Activated T-helper 2 cell treated with anti-CD3 and anti-CD28 coated beads, Interferon-gamma antibody, Interleukin-2, Interleukin-4, amounts not matched to agents 10 μg/mL and 5 μg/mL and 100 μg/mL, durations not matched to agents 14 hours and 24 hours and 36 hours (primary cell): ENCODE results near the gene HEATR5A. TPM values are rescaled to one million over a fixed set of nuclear protein-coding genes. Genes with fewer than 3 reads are reported as not detected.
"Not testable (repeated sequence)": the region's sequence is repeated elsewhere in the genome, so short reads cannot be mapped to it uniquely, and the experiment has no call there.

Experiments
- DNase-seq: peaks from one replicate; pipeline ENCODE4 v3.0.0; 2021; ENCODE audit warnings: low spot score
- H3K27ac Mint-ChIP-seq: one replicate; pipeline ENCODE4 v1.8.0; 2021; ENCODE audit warnings: mixed read lengths
- H3K27me3 Mint-ChIP-seq: one replicate; pipeline ENCODE4 v1.8.0; 2021; ENCODE audit warnings: low read depth, mixed read lengths
- H3K36me3 Mint-ChIP-seq: one replicate; pipeline ENCODE4 v1.8.0; 2021; ENCODE audit warnings: low read depth, mixed read lengths
- H3K4me1 Mint-ChIP-seq: one replicate; pipeline ENCODE4 v1.8.0; 2021; ENCODE audit warnings: low read depth, mixed read lengths
- H3K4me3 Mint-ChIP-seq: one replicate; pipeline ENCODE4 v1.8.0; 2021; ENCODE audit warnings: low read depth, mild to moderate bottlenecking, moderate library complexity, mixed read lengths
- H3K9me3 Mint-ChIP-seq: one replicate; pipeline ENCODE4 v1.8.0; 2021; ENCODE audit warnings: mixed read lengths
- intact Hi-C: fragments of 100-400 bp; cut with micrococcal nuclease; formaldehyde crosslinking; loops from one replicate; pipeline ENCODE4 v1.15.1; 2023
- total RNA-seq: library from RNA; stranded (reverse); gene quantifications from 2 replicates; pipeline ENCODE4 v1.2.3, GENCODE V29; 2022

Gene HEATR5A
- total RNA-seq, 1 donor from 2014 or later = 23.1 TPM

DNA sequence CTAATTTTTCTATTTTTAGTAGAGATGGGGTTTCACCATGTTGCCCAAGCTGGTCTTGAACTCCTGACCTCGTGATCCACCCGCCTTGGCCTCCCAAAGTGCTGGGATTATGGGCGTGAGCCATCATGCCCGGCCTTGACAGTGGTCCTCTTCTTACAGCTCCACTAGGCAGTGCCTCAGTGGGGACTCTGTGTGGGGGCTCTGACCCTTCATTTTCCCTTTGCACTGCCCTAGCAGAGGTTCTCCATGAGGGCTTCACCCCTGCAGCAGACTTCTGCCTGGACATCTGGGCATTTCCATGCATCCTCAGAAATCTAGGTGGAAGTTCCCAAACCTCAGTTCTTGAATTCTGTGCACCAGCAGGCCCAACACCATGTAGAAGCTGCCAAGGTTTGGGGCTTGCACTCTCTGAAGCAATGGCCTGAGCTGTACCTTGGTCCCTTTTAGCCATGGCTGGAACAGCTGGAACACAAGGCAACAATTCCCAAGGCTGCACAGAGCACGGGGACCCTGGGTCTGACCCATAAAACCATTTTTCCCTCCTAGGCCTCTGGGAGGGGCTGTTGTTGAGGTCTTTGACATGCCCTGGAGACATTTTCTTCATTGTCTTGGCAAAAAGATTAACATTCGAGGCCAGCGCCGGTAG is 90.4 kb downstream of the HEATR5A start:
- DNase-seq, intact Hi-C loops, H3K27me3 Mint-ChIP-seq, H3K4me1 Mint-ChIP-seq, H3K4me3 Mint-ChIP-seq, H3K27ac Mint-ChIP-seq: not testable (repeated sequence)
- Mint-ChIP-seq H3K36me3 (peaks cover 25% of the 10 kb centered on the region), H3K9me3 (peaks cover 29% of the 10 kb centered on the region)

DNA sequence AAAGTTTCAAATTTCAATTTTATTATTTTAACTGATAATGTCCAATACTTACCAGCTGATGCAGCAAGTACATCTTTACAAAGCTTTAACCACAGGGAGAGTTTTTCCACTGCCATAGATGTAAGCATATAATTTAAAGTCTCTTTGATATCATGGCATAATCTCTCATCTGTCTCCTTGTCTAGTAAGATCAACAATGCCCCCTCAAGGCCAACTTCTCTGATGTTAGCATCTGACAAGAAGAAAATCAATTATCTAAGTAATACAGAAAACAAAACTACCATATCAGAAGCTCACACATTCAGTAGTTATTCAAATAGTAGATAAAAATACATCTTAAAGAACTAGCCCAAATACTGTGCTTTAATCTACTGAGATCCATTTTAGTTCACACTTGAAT is 94.2 kb downstream of the HEATR5A start:
- no peaks in the 10 kb centered on the region for H3K4me1 Mint-ChIP-seq
- no peak overlapping the region for H3K27ac Mint-ChIP-seq
- H3K36me3 Mint-ChIP-seq = peaks cover 11% of the 10 kb centered on the region
- H3K4me3 Mint-ChIP-seq = no peak overlapping the region
- intact Hi-C loops = no loop called here
- no peak for DNase-seq
- H3K9me3 Mint-ChIP-seq = peaks cover 15% of the 10 kb centered on the region
- no peaks in the 10 kb centered on the region for H3K27me3 Mint-ChIP-seq

DNA sequence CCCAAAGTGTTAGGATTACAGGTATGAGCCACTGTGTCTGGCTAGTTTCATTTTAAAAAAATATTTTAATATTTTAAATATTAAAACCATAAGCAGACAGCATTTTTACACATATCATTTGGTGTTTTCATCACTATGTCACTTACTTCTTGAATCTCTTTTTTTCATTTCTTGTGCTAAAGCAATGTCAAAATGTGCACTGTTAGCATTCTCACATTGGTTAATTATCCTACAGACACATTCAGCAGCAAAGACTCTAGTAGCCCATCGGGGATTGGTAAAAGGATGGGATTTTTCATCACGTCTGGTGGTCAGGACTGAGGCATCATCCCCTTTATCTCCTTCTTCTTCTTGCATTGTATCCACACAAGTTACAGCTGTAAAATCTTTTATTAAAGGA is 96.9 kb downstream of the HEATR5A start:
- Mint-ChIP-seq H3K27me3 (no peaks in the 10 kb centered on the region), H3K9me3 (no peaks in the 10 kb centered on the region), H3K4me3 (no peak overlapping the region), H3K36me3 (no peaks in the 10 kb centered on the region), H3K4me1 (no peaks in the 10 kb centered on the region), H3K27ac (no peak overlapping the region)
- intact Hi-C loops = no loop called here
- DNase-seq = no peak

DNA sequence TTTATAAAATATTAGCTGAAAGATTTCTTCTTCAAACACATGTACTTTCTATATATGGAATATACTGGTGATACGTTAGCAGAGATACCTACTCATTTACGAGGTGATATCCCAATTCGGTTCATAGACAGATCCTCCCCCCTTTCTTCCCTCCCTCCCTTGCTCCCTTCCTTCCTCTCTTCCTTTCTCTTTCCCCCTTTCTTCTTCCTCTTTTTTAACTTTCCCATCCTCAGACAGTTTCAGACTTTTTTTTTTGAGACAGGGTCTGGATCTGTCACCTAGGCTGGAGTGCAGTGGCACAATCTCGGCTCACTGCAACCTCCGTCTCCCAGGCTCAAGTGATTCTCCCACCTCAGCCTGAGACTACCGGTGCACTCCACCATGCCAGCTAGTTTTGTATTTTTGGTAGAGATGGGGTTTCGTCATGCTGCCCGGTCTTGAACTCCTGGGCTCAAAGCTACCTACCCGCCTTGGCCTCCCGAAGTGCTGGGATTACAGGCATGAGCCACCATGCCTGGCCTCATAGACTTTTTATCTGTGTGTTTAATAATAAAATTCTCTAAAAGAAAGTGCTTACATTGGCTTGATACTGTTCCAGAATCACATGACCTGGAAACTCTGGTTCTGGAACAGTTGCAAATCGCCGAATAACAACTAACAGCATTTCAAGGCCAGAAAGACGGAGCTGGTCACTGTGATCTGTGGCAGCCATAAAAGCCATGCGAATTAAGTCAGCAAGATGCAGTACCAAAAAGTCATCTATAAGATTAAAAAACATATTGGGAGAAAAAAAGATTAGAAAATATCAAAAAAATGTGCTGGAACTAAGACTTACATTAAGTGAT is 99.2 kb downstream of the HEATR5A start:
- H3K27me3 Mint-ChIP-seq = no peaks in the 10 kb centered on the region
- H3K36me3 Mint-ChIP-seq = no peaks in the 10 kb centered on the region
- no peak overlapping the region for H3K4me3 Mint-ChIP-seq
- H3K9me3 Mint-ChIP-seq = no peaks in the 10 kb centered on the region
- no peak overlapping the region for H3K27ac Mint-ChIP-seq
- H3K4me1 Mint-ChIP-seq = no peaks in the 10 kb centered on the region
- intact Hi-C loops = no loop called here
- no peak for DNase-seq

DNA sequence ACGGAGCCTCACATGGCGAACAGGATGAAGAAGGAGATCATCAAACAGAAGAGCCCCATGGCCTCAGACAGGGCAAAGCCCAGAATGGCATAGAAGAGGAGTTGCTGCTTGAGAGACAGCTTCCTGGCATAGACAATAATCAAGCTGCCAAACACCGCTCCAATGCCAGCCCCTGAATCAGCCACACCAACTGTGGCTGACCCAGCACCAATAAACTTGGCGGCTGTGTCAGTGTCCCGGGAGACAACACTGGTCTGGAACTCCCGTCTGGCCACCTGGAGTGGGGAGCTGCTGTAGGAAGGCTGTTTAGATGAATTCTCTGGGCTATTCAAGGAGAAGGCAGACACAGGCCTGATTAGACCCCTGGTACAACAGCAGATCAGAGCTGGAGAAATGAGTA is 100.1 kb downstream of the HEATR5A start:
- no peak for DNase-seq
- H3K27ac Mint-ChIP-seq = no peak overlapping the region
- H3K4me1 Mint-ChIP-seq = no peaks in the 10 kb centered on the region
- H3K9me3 Mint-ChIP-seq = no peaks in the 10 kb centered on the region
- no peaks in the 10 kb centered on the region for H3K27me3 Mint-ChIP-seq
- no peak overlapping the region for H3K4me3 Mint-ChIP-seq
- intact Hi-C loops = no loop called here
- no peaks in the 10 kb centered on the region for H3K36me3 Mint-ChIP-seq

DNA sequence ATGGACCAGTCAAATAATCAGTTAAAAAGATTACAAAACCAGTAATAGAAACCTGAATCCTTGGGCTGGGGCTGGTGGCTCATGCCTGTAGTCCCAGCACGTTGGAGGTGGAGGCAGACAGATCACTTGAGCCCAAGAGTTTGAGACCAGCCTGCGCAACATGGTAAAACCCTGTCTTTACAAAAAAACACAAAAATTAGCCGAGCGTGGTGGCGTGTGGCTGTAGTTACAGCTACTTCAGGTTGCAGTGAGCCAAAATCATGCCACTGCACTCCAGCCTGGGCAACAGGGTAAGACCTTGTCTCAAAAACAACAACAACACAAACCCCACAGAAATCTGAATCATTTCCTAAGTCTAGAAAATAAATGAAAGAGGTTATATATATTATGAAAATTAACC is 100.6 kb downstream of the HEATR5A start:
- no peaks in the 10 kb centered on the region for H3K4me1 Mint-ChIP-seq
- intact Hi-C loops = no loop called here
- no peaks in the 10 kb centered on the region for H3K36me3 Mint-ChIP-seq
- DNase-seq = no peak
- no peak overlapping the region for H3K4me3 Mint-ChIP-seq
- H3K27ac Mint-ChIP-seq = no peak overlapping the region
- no peaks in the 10 kb centered on the region for H3K9me3 Mint-ChIP-seq
- H3K27me3 Mint-ChIP-seq = no peaks in the 10 kb centered on the region

- Mint-ChIP-seq H3K27me3 (no peaks in the 10 kb centered on the region), H3K36me3 (peaks cover 16% of the 10 kb centered on the region), H3K4me1 (no peaks in the 10 kb centered on the region), H3K27ac (no peak overlapping the region), H3K9me3 (no peaks in the 10 kb centered on the region), H3K4me3 (no peak overlapping the region)
- DNase-seq = no peak
- intact Hi-C loops = no loop called here
Observed at GRCh38 chr14:31312934-31313333, 107.4 kb downstream of the HEATR5A start.

- H3K4me1 Mint-ChIP-seq, H3K27ac Mint-ChIP-seq, intact Hi-C loops, DNase-seq, H3K4me3 Mint-ChIP-seq, H3K27me3 Mint-ChIP-seq, H3K9me3 Mint-ChIP-seq: not testable (repeated sequence)
- peaks cover 17% of the 10 kb centered on the region for H3K36me3 Mint-ChIP-seq
Observed at GRCh38 chr14:31312370-31312769, 108.0 kb downstream of the HEATR5A start.

GRCh38 chr14:31307618-31308017 is 112.7 kb downstream of the HEATR5A start:
- Mint-ChIP-seq H3K27ac (no peak overlapping the region), H3K4me3 (no peak overlapping the region), H3K27me3 (no peaks in the 10 kb centered on the region), H3K4me1 (no peaks in the 10 kb centered on the region), H3K36me3 (peaks cover 20% of the 10 kb centered on the region), H3K9me3 (no peaks in the 10 kb centered on the region)
- DNase-seq = no peak
- intact Hi-C loops = no loop called here

GRCh38 chr14:31307198-31307597 is 113.2 kb downstream of the HEATR5A start:
- peaks cover 20% of the 10 kb centered on the region for H3K36me3 Mint-ChIP-seq
- no peaks in the 10 kb centered on the region for H3K27me3 Mint-ChIP-seq
- H3K9me3 Mint-ChIP-seq = no peaks in the 10 kb centered on the region
- intact Hi-C loops = no loop called here
- DNase-seq = no peak
- no peak overlapping the region for H3K4me3 Mint-ChIP-seq
- no peak overlapping the region for H3K27ac Mint-ChIP-seq
- H3K4me1 Mint-ChIP-seq = no peaks in the 10 kb centered on the region

DNA sequence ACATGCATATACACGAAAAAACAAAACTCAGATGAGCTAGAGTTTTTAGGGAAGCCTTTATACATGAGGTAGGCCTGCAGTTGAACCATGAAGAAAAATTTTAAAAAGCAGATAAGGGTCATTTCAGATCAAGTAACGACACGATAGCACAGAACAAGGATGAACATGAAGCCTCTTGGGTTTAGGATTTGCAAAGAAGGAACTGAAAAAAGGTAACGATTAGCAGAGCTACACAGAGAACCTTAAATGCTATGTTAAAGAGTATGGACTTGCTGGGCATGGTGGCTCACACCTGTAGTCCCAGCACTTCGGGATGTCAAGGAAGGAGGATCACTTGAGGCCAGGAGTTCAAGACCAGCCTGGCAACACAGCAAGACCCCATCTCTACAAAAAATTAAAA is 116.7 kb downstream of the HEATR5A start:
- Mint-ChIP-seq H3K36me3 (peaks cover 10% of the 10 kb centered on the region), H3K27me3 (no peaks in the 10 kb centered on the region), H3K4me1 (no peaks in the 10 kb centered on the region), H3K4me3 (no peak overlapping the region), H3K9me3 (no peaks in the 10 kb centered on the region), H3K27ac (no peak overlapping the region)
- no peak for DNase-seq
- intact Hi-C loops = no loop called here

GRCh38 chr14:31300883-31301282 is 119.5 kb downstream of the HEATR5A start:
- no peaks in the 10 kb centered on the region for H3K9me3 Mint-ChIP-seq
- H3K4me3 Mint-ChIP-seq = no peak overlapping the region
- no peaks in the 10 kb centered on the region for H3K27me3 Mint-ChIP-seq
- DNase-seq = no peak
- H3K4me1 Mint-ChIP-seq = no peaks in the 10 kb centered on the region
- intact Hi-C loops = no loop called here
- H3K36me3 Mint-ChIP-seq = peaks cover 6% of the 10 kb centered on the region
- H3K27ac Mint-ChIP-seq = no peak overlapping the region

DNA sequence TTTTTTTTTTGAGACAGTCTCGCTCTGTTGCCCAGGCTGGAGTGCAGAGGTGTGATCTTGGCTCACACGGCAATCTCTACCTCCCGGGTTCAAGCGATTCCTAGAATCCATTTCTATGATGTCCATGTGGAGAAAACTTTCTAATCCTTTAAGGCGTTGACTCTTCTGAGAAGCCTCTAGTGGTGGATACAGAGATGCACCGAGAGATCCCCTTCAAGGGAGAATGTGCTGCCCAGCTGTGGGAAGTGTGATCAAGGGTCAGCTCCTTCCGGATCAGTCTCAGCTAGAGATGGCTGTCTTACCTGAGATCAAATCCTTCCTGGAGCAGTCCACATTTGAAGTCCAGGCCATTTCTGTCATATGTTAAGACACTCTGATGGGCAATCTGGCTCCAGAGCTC is 120.1 kb downstream of the HEATR5A start:
- intact Hi-C loops = no loop called here
- Mint-ChIP-seq H3K9me3 (no peaks in the 10 kb centered on the region), H3K27ac (no peak overlapping the region), H3K27me3 (no peaks in the 10 kb centered on the region), H3K36me3 (peaks cover 6% of the 10 kb centered on the region), H3K4me1 (no peaks in the 10 kb centered on the region), H3K4me3 (no peak overlapping the region)
- DNase-seq = no peak
